CD4-positive, alpha-beta T cell treated with Interleukin-10 for 1 hour (primary cell): ENCODE data around the gene EDEM1.
A peak's percentile ranks its signal among the peaks of the same experiment; 100 is the strongest.
"Not testable (repeated sequence)": the region's sequence is repeated elsewhere in the genome, so short reads cannot be mapped to it uniquely, and the experiment has no call there.

Experiments
- DNase-seq: peaks from one replicate; pipeline ENCODE4 v3.0.0-alpha.2; 2020

The EDEM1 gene

DNA sequence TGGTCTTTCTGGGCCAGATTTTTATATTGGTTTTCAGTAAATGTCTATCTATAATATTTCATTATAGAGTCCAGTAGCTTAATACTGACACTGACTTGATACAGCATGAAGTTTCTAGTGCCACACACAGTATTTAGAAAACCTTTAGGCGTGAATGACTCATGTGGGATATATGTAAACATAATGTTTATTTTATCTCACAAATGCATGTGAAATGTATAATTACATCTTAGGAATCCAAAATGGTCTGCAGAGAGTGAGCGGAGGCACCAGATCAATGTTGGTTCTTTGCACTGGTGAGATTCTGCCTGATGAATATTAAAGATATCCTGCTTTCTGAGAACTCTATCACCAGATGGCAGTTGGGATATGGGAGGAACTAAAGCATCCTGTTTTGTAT is 8.5 kb upstream of the EDEM1 start:
- not testable (repeated sequence) for DNase-seq

DNA sequence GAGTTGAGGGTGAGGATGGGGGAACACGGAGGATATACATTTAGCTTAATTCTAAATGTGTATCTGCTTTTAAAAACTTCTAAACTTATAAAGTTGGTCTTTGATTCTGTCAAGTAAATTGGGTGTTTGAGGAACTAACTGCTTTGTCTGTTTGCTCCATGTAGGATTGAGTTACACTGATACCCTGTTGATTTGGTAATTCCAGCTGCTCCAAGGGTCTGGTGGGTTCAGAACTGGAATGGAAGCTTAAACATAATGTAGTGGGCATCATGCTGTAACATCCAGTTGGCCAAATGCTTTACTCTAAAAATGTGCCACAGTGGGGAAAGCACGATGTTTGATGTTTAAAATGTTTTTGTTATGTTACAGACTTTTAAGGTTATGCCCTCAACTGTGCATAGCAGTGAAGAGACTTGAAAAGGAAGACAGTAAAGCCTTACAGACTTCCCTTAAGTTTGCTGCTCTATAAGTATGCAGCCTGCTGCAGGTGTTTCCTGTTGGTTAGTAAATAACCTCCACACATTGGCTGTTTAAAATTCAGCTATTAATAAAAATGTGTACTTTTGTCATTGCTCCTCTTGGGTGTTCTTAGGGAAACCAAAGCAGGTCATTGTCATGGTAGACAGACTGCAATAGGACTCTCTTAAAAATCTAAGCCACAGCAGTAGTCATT is 5.9 kb upstream of the EDEM1 start:
- no peak for DNase-seq

GRCh38 chr3:5183714-5184113 is 3.8 kb upstream of the EDEM1 start:
- not testable (repeated sequence) for DNase-seq

- no peak for DNase-seq
Measured at GRCh38 chr3:5184499-5184898, 3.0 kb upstream of the EDEM1 start.

DNA sequence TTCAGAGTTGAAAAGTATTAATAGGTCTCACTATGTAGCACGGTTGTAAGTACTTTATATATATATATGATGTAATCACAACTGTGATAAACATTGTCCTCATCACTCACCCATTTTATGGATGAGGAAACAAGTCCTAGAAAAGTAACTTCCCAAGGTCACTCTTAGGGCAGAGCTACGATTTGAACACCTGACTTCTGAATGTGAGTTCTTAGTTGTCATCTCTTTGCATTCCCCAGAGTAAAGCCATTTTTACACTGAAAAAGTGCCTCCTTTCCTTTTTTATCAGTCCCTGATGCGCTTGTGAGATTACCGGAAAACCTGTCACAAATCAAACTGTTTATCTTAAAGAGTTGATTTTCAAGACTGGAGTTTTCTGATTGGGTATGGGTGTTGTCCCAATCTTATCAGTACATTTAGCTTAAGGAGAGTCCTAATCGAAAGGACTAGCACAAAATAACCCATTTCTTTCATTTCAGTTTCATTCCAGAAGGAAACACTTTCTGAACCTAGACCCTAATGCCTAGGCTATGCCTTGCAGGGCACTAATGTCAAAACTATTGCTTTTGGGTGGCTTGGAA is 2.3 kb upstream of the EDEM1 start:
- DNase-seq = no peak

DNA sequence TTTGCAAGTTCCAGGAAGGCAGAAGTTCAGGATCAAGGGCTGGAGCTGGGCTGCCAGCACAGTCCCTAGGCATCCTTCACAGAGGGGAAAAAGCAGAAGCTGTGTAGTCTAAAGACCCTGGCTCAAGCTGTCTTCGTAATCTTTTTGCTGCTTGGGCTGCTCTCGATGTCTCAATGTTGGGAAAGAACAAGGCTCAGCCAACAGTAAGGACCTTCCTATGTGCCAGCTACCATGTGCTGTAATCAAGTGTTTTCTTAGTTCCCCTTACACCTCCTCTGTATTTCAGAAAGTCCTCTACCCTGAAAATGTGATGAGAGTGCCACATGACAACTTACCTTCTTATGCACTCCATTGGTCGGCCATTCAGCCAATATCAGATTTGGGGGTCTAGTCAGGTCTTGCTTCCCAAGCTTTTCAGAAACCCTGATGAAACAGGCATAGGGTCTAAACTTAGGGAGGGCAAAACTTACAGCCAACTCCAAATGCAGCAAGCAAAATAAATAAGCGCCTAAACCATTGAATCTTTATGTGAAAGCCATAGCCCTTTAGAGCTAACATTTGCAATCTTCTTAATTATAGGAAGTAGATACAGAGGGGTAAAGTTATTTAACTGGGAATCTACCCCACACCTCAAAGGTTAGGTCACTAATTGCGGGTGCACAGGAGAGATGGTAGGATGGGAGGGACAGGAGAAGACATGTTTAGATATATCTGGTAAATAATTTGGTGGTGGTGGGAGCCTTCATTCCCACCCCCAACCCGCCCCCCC is 1.2 kb upstream of the EDEM1 start:
- no peak for DNase-seq

DNA sequence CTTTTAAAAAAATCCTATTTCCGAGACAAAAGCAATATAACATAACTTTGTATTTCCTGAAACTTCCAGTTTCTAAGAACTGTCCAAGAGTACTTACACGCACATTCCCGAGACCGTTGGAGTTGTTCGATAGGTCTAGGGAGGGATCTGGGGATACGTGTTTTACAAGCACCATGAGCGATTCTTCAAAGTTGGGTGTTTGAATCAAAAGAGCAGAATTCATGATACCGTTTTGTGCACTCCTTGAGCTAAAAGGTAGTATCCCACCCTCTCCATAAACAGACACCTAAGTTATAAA is 700 bp upstream of the EDEM1 start:
- DNase-seq = no peak

DNA sequence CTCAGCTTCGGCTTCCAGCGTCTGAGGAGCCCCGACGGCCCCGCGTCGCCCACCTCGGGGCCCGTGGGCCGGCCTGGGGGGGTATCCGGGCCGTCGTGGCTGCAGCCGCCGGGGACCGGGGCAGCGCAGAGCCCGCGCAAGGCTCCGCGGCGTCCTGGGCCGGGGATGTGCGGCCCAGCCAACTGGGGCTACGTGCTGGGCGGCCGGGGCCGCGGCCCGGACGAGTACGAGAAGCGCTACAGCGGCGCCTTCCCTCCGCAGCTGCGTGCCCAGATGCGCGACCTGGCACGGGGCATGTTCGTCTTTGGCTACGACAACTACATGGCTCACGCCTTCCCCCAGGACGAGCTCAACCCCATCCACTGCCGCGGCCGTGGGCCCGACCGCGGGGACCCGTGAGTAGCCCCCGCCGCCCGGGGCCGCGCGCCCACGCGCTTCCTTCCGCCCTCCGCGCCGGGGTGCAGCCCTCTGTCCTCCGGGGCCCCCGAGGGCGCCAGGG is 462 bp downstream of the EDEM1 start:
- peak; percentile 51 for DNase-seq

- DNase-seq = peak; percentile 69
Measured at GRCh38 chr3:5188419-5189221, 1.1 kb downstream of the EDEM1 start.

DNA sequence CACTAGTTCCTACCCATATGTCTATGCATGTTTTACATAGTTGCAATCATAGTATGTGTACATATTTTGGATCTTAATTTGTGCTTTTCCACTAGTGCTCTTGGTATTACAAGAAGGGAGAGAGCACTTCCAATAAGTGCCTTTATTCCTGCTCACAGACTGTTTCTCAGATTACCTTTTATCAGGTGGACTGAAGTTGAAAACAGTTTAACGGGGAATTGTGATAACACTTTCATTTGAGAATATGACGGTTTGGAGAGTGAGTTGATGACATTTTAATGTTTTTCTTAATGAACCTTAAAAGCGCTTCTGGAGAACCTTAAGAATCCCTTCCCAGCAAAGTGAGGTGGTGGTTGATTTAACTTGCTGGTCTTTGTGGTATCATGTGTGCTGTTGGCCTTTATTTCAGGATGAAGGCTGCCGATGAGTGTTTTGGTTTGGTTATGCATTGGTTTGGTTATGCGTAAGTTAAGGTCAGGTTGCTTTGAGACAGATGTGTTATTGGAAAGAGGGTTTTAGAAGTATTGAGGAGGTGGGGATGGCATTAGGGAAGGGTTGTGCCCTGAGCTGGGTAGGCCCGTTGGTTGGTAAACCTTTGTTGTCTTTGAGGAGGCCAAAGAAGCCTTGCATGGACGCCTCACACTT is 2.8 kb downstream of the EDEM1 start:
- DNase-seq = no peak

- DNase-seq = peak; percentile 24
Measured at GRCh38 chr3:5191555-5192304, 4.2 kb downstream of the EDEM1 start.

DNA sequence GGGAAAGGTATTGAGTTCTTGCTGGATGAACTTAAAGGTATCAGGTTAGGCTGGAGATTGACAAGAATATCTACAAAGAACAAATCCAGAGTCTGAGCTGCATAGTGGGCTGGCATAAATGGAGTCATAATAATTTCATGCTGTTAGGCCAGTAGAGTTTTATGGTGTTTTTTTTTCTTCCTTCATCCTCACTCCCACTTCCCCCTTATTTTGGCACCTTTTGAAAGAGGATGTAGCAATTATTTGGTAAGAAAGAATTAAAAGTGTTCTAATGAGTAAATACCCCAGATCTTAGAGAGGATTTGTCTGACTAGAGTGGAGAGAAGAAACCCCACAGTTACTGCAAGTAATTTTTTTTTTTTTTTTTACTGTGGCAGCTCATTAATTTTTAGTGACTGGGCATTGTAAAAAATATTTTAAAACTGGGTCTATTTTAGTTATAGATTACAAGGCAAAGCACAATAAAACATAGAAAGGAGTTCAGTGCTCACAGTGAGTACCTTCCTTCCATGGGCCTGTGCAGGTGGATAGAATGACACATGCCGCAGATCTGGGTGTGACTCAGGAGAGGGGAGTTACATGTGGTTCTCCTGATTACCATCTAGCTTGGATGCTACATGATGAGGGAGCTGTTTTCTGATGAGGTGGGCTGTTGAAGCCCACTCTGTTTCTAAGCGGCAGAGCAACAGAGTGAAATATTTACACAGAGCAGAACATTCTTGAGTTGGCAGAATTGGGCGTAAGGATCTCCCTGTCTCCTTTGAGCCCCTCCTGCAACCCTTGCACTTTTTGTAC is 5.3 kb downstream of the EDEM1 start:
- no peak for DNase-seq

- no peak for DNase-seq
Measured at GRCh38 chr3:5194341-5194740, 6.8 kb downstream of the EDEM1 start.

GRCh38 chr3:5194801-5195509 is 7.4 kb downstream of the EDEM1 start:
- DNase-seq = peak; percentile 67

DNA sequence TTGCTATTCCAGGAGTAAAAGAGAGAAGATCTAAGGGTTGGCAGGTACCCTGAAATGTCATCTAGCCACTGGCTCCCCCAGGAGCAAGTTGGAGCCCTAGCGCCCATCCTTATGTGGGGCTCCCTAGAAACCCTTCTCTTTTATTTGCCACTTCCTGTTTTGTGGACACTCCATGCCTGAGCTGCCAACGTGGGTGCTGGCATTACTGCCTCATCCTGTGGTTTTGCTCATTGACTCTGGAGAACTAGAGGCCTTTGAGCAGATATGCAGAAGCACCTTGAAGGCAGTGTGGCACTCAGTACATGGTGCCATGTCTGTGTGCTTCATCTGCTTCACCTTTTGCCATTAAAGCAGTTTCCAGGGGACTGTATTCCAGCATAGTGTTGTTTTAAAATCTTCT is 8.1 kb downstream of the EDEM1 start:
- peak; percentile 46 for DNase-seq

- DNase-seq = no peak
Measured at GRCh38 chr3:5197022-5197421, 9.5 kb downstream of the EDEM1 start.

- peak; percentile 68 for DNase-seq
Measured at GRCh38 chr3:5197470-5198312, 10.2 kb downstream of the EDEM1 start.

DNA sequence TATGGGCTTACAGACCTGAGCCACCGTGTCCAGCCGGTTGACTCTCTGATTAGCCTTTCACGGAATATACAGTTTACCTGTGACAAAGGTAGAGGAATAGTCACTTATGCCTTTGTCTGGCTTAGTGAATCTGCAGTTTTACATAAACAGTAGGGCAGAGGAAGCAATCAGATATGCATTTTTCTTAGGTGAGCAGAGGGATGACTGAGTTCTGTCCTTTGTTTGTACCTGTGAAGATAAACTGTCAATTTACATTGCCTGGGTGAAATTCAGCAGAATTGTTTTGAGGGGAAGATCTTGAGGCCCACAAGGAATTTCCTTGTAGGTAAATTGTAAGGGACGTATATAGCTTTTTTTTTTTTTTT is 10.8 kb downstream of the EDEM1 start:
- DNase-seq = no peak

- DNase-seq = peak; percentile 30
Measured at GRCh38 chr3:5198986-5199731, 11.7 kb downstream of the EDEM1 start.
